A549 (cell line): ENCODE results near the gene PDE7B.

Experiments used
- CEBPB ChIP-seq, 2 experiments: fragments of >200 bp in 1 of 2; sonication (Bioruptor Twin) in 1 of 2; formaldehyde crosslinking in 1 of 2; IDR thresholded peaks; 2 replicates each; pipeline ENCODE4 v1.6.1; 2012 to 2016
- CHD2 ChIP-seq: fragments of 150-350 bp; IDR thresholded peaks from 2 replicates; pipeline ENCODE4 v1.6.1; 2014; ENCODE audit warnings: low read length; ENCODE audit not compliant: partially characterized antibody
- CTCF ChIP-seq: fragments of >200 bp; sonication (Bioruptor Twin); formaldehyde crosslinking; IDR thresholded peaks from 3 replicates; pipeline ENCODE4 v1.5.1; 2016
- EP300 ChIP-seq, 2 experiments: fragments of >200 bp; sonication (Bioruptor Twin); formaldehyde crosslinking; IDR thresholded peaks; 2 replicates in 1 of 2; 3 replicates in 1 of 2; pipeline ENCODE4 v1.6.1; 2016 to 2017
- ESRRA ChIP-seq: fragments of 150-350 bp; IDR thresholded peaks from 2 replicates; pipeline ENCODE4 v1.6.1; 2014; ENCODE audit warnings: mild to moderate bottlenecking, low read length, borderline replicate concordance
- JUN ChIP-seq, 2 experiments: fragments of >200 bp; sonication (Bioruptor Twin); formaldehyde crosslinking; IDR thresholded peaks; 2 replicates in 1 of 2; 3 replicates in 1 of 2; pipeline ENCODE4 v1.6.1; 2016 to 2017
- KDM1A ChIP-seq: fragments of 200-600 bp; sonication (generic); IDR thresholded peaks from 2 replicates; pipeline ENCODE4 v1.6.1; 2016; ENCODE audit warnings: low read depth, mild to moderate bottlenecking
- MYC ChIP-seq: IDR thresholded peaks from 2 replicates; pipeline ENCODE4 v1.6.1; 2012; ENCODE audit warnings: mild to moderate bottlenecking, inconsistent platforms, low read length, improper control_type of control experiment, borderline replicate concordance
- POLR2A ChIP-seq: IDR thresholded peaks from 2 replicates; pipeline ENCODE4 v1.6.1; 2012; ENCODE audit warnings: mild to moderate bottlenecking, low read length
- POLR2AphosphoS2 ChIP-seq: conservative IDR thresholded peaks from 2 replicates; pipeline ENCODE4 v1.6.1; 2012; ENCODE audit warnings: low read length, improper control_type of control experiment, inconsistent platforms
- SMC3 ChIP-seq: fragments of >200 bp; sonication (Bioruptor Twin); formaldehyde crosslinking; IDR thresholded peaks from 3 replicates; pipeline ENCODE4 v1.6.1; 2018; ENCODE audit warnings: inconsistent platforms
- USF2 ChIP-seq: fragments of 450-650 bp; IDR thresholded peaks from 2 replicates; pipeline ENCODE4 v1.6.1; 2014; ENCODE audit warnings: antibody characterized with exemption
- TF ChIP-seq, protein P1 (sequence below): IDR thresholded peaks from 2 replicates; pipeline ENCODE4 v1.6.1; 2012
- TF ChIP-seq, protein P2 (sequence below): IDR thresholded peaks from 2 replicates; pipeline ENCODE4 v1.6.1; 2012

- no peak for TF ChIP-seq CTCF
- TF ChIP-seq POLR2AphosphoS2, result no peak
- TF ChIP-seq POLR2A, result no peak
- no peak for TF ChIP-seq ESRRA
- TF ChIP-seq KDM1A, result no peak
- peak; percentile 75; a peak in 4 of 5 replicates for TF ChIP-seq EP300 (IDR thresholded peaks at IDR 0.05)
- TF ChIP-seq, protein P1, sequence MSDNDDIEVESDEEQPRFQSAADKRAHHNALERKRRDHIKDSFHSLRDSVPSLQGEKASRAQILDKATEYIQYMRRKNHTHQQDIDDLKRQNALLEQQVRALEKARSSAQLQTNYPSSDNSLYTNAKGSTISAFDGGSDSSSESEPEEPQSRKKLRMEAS, result peak; percentile 56
- TF ChIP-seq JUN (IDR thresholded peaks at IDR 0.05), result peak; percentile 53 to 66; a peak in 2 of 5 replicates
- TF ChIP-seq USF2, result no peak
- TF ChIP-seq SMC3, result 0 out of 3 replicates have a peak, but pooled peaks have one; percentile 21
- TF ChIP-seq, protein P2, sequence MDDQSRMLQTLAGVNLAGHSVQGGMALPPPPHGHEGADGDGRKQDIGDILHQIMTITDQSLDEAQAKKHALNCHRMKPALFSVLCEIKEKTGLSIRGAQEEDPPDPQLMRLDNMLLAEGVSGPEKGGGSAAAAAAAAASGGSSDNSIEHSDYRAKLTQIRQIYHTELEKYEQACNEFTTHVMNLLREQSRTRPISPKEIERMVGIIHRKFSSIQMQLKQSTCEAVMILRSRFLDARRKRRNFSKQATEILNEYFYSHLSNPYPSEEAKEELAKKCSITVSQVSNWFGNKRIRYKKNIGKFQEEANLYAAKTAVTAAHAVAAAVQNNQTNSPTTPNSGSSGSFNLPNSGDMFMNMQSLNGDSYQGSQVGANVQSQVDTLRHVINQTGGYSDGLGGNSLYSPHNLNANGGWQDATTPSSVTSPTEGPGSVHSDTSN, result no peak
- no peak for TF ChIP-seq MYC
- TF ChIP-seq CEBPB (IDR thresholded peaks at IDR 0.05), result peak; percentile 49 to 88; a peak in 3 of 4 replicates
- no peak for TF ChIP-seq CHD2
Measured at GRCh38 chr6:135935941-135936601, 84.6 kb downstream of the PDE7B start.
